ENCODE results near the gene IVNS1ABP. TPM values are rescaled to one million over a fixed set of nuclear protein-coding genes. Genes with fewer than 3 reads are reported as not detected.

IVNS1ABP gene
- total RNA-seq, 1 donor from 2014 or later = 85.7 TPM

DNA sequence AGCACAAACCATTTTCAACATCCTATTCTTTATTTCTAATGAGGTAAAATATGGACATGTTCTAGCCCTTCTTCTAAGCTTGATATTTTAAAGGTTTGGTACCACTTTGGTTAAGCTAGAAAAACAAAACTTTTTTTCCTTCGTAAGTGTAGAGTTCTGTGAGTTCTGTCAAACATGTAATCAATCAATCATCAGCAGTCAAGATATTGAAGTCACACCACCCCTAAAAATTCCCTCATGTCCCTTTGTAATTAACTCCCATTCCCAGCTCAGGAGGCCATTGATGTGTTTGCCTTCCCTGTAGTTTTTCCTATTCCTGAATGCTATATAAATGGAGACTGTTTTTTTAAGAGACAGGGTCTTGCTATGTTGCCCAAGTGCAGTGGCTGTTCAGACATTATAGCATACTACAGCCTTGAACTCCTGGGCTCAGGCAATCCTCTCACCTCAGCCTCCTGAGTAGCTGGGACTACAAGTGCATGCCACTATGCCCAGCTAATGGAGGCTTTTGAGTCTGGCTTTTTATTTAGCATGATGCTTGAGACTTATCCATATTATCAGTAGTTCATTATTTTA lies 23.0 kb downstream of the IVNS1ABP start:
- no peak for DNase-seq (ENCODE audit: low spot score)

DNA sequence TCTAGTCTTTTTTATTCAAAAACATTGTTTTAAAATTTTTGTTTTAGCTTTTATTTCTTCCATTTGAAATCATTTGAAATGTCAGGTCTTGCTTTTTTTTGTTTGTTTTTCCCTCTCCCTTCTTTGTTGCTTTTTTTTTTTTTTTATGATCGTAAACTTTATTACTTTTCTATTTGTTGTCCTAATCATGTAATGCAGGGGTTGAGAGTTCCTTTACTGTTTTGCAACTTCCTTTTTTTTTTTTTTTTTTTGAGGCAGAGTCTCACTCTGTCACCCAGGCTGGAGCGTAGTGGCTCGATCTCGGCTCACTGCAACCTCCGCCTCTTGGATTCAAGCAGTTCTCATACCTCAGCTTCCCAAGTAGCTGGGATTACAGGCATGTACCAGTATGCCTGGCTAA lies 24.8 kb downstream of the IVNS1ABP start:
- DNase-seq (ENCODE audit: low spot score) = no peak

DNA sequence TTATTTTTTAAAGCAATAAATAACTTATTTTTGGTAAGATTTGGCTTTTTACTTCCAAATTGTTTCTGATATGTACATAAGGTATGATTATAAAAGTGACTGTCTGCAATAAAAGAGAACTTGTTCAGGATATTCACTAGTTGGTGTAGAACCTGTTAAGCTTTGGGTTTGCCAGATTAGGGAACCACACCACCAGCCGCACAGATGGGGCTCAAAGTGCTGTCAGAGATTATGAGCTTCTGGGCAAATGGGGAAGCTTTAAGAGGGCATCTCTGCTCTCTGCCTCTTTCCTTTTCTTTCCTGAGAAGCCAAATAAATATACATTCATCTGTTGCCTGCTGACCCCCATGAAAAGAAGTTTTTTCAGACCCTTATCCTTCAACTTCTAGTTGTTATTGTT lies 25.4 kb downstream of the IVNS1ABP start:
- no peak for DNase-seq (ENCODE audit: low spot score)

DNA sequence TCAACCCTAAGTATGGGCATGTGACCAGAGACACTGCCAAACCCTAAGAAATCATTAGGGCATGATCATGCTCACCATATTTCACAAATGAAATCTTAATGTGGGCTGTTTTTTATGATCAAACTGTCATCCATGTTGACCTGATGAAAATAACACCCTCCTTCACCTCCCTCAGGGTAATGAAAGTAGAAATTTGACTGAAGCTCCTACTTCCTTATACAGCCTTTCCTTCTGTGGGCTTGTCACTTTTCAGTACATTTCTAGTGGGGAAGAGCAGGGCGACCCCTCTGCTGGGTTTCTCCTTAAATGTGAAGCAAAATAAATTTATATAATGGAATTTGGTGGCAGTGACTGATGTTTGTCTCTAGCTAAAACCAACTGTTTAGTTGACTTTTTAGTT lies 25.9 kb downstream of the IVNS1ABP start:
- DNase-seq (ENCODE audit: low spot score) = no peak

DNA sequence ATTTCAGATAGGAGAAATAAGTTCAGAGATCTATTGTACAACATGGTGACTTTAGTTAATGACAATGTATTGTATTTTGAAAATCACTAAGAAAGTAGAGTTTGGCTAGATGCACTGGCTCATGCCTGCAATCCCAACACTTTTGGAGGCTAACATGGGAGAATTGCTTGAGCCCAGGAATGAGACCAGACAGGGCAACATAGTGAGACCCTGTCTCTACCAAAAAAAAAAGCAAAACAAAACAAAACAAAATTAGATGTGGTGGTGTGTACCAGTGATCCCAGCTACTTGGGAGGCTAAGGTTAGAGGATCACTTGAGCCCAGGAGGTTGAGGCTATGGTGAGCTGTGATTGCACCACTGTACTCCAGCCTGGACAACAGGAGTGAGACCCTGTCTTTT lies 27.2 kb downstream of the IVNS1ABP start:
- DNase-seq (ENCODE audit: low spot score) = no peak

DNA sequence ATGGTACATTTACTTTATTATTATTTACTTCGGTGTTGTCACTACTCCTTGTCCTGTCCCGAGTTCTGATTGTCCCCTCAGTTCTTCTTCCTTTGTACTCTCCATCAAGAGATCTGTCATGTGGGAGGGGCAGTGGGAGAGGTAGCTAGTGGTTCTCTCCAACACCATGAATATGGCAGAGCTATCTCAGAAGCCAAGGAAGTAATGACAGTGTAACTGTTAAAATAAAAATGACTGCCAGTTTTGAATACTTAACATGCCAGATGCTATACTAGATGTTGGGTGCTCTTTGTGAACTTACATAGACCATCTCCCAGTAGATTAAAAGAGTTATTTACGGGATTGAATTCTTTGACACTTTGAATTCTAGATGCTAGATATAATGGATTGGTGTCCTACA lies 28.6 kb downstream of the IVNS1ABP start:
- no peak for DNase-seq (ENCODE audit: low spot score)

DNA sequence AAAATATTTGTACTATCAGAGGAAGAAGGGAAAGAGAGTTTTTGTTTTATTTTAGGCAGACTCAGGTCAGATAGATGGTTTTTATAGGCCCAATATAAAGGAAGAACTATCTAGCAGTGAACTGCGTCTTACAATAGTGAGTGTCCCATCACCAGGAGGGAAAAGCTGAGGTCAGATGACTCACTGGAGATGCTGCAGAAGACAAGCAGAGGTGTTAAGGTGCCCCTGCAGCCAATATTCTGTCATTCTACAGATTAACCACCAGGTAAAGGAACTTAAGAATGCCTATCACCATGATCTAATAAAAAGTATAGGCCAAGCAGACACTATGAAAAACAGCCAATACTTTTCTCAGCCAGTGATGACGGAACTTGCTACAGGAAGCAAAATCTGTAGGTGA lies 29.6 kb downstream of the IVNS1ABP start:
- no peak for DNase-seq (ENCODE audit: low spot score)

DNA sequence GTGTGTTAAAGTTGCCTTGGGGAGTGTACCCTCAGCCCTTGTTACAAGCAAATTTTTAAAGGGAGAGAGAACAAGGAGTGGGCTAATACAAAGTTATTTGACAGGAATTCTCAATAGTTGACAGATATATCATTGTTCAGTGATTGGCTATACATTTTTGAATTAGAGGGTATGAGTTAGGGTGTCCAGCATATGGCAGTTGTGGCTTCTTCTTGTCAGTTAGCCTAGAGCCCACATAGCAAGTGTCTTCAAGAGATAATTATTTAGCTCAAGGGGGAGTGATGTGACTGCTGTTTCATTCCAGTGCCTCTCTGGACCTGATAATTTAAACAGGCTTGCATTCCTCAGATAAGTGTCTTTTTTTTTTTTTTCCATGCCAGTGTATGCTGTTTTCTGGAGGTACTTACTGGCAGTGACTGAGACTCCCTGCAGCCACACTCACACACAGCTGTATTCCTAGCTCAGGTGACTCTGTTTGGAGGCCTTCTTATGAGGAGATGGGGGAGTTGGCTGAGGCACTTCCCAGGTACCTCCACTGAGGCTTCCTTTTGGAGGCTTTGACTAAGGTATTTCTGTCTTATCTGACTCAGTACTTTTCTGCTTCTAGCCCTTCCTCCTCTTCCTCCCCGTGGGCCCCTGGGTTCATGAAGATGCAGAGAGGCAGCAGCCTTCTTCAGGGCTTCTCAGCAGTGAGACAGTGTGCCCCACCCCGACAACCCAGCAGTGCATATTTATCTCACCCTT lies 32.3 kb downstream of the IVNS1ABP start:
- DNase-seq (ENCODE audit: low spot score) = no peak

DNA sequence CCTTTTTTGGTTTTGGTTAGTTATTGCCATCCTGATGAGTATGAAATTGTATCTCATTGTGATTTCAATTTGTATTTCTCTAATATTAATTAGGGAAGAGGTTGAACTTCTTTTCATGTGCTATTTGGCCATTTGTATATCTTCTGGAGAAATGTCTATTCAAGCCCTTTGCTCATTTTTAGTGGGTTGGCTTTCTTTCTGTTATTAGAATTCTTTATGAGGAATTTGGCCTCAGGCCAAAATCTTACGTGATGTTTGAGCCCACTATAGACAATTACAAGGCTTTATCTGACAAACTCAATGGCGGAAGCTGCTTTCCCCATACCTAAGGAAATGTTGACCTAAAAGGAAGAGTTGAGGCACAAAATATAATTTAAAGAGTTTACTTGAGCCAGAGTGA lies 32.9 kb downstream of the IVNS1ABP start:
- DNase-seq (ENCODE audit: low spot score) = no peak

DNA sequence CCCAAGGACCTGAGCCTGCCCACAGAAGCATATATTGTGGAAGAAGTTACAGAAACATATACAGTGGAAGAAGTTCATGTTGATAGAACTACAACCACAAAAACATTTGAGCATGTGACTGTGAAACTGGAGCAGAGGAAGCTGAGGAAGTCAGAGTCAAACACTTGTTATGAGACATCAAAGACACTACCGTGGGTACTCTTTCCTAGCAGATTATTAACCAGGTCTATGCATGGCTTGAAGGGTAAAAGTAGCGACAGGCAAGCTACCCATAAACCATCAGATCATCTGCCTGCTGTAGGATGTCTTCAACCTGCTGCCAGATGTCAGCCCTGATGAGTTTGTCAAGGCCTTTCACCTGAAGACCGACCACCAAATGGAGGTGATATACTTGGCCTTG lies 35.8 kb downstream of the IVNS1ABP start:
- no peak for DNase-seq (ENCODE audit: low spot score)

DNA sequence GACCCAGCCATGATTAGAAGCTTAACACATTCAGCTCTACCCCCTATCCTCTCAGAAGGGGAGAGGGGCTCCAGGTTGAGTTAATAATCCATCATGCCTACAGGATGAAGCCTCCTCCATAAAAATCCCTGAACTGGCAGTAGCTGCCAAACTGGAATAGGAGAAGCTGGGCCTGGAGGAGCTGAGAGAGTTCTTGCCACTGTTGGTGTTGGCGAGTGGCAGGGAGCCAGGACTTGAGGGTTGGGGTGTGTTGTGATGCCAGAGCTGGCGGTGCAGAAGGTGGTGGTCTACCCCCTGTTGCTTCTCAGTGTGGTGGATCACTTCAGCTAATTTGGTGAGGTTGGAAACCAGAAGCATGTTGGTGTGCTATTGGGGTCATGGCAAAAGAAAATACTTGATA lies 36.5 kb downstream of the IVNS1ABP start:
- no peak for DNase-seq (ENCODE audit: low spot score)

DNA sequence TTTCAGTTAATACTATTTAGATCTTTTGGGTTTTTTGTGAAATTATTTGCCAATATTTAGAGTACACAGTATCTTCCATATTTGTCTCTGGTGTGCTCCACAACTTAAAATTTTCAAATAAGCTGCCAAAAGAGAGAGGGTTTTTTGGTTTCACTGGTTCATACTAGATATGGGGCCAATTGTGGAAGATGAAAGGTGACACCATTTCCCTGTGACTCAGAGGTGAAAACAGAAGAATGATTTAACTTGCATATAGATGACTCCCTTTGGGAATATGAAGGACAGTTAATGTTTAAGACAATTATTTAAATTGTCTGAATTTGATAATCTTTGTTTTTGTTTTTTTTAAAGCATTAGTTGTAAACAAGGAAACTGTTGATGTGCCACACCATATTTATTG lies 37.5 kb downstream of the IVNS1ABP start:
- DNase-seq (ENCODE audit: low spot score) = no peak

DNA sequence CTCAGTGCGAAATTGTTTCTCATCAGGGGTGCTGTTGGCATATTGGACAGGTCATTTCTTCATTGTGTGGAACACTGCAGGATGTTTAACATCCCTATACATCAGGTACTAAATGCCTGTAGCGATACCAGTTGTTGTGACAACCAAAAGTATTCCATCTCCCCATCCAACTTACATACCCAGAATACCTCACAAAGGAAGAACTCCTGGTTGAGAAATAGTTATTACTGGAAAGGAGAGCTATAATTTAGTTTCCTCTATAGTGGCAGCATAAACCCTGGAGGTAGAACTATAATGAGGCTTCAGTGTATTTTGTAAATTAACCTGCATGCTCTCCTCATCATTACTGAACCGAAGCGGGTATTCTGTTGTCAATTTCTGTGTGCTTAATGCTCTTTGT lies 45.1 kb downstream of the IVNS1ABP start:
- no peak for DNase-seq (ENCODE audit: low spot score)

DNA sequence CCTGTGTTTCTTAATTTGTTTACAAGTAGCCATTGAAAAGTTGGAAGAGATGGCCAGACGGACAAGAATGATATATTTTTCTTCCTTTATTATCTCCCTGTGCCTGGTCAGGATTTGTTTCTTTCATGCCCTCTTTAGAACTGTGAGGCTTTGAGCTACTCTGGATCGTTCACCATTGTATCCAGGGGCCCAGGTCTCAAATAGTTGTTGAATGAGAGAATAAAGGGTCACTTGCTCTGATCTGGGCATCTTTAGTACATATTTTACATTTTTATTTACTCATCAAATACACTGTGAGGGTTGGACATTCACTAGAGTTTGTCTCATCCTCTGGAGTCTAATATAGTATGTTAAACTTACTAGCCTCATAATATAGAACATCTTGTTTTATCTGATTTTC lies 48.7 kb downstream of the IVNS1ABP start:
- DNase-seq (ENCODE audit: low spot score) = no peak

DNA sequence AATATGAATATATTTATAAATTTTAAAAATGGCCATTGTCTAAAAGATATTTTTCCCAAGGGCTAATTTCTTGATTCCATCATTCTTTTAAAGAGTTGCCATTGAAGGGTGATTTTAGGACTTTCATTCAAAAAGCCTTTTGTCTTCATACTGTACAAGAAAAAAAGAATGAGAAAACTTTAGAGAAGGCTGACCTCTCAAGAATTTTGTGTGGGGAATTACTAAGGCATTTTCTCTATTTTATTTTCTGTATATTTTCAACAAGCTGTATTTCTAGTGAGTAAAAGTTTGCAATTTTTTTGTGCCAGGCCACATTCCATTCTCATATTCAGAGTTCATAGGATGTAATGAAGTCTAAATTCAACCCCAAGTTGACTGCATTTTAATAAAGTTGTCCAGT lies 49.3 kb downstream of the IVNS1ABP start:
- DNase-seq (ENCODE audit: low spot score) = no peak

DNA sequence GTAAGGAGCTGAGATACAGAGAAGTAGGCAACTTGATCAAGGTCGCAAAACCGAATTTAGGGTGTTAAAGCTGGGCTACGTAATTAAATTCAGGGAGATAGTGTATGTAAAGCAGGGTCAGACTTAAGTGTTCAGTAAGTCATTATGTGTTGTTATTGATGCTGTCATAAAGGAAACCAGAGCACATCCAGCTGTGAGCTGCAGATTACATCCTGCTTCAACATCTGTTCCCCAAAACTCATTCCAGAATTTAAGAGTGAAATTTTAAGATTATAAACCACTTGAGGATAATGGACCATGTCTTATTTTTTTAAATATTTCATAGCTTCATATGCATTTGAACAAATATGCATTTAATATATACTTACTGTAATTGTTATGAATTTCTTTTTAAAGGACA lies 49.7 kb downstream of the IVNS1ABP start:
- DNase-seq (ENCODE audit: low spot score) = no peak

DNA sequence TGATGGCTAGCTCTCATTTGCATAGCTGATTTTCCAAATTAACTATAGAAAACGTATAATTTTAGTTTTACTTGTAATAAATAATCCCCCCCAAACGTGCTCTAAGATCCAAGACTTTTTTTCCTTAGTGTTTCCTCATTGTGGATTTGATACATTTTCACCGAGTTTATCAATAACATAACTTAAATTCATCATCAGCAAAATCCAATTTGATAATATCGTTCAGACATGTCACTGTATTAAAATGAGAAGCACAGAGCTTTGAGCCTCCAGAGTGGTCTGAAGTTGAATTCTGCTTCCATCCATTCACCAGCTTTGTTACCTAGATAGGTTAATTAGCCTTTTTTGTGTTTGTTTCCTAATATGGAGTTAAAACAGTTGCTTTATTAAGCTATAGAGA lies 51.7 kb downstream of the IVNS1ABP start:
- DNase-seq (ENCODE audit: low spot score) = no peak

DNA sequence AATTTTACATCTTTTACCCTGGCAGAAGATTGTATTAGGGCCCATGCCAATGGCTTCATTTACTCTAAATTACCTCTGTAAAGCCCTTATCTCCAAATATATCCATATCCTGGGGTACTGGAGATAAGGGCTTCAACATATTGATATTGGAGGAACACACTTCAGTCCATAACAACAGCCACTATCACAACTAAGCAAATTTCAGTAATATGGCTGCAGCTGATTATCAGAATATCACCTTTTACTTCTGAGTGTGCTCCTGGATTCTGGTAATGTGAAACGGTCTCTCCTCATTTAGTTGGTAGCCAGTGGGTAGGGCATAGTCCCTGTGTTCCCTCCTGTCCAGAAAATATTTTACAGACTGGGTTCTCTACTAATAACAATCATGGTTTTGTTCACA lies 53.3 kb downstream of the IVNS1ABP start:
- DNase-seq (ENCODE audit: low spot score) = no peak

DNA sequence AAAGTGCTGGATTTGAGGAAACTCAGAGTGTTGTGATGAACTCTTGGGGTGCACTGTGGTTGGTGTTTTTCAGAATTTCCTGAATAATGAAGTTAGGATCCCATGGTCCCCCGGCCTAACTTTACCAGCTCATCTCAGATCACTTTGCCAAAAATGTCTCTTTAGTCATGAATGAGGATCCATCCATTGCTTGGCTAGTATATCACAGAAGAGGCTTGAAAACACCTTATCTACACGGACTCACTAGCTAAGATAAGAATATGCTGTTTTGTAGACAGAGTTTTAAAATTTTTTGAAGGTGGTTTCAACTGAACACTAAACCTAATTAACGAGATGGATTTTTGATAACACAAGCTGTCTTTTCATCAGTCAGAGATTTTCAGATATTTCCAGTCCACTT lies 53.8 kb downstream of the IVNS1ABP start:
- DNase-seq (ENCODE audit: low spot score) = no peak

DNA sequence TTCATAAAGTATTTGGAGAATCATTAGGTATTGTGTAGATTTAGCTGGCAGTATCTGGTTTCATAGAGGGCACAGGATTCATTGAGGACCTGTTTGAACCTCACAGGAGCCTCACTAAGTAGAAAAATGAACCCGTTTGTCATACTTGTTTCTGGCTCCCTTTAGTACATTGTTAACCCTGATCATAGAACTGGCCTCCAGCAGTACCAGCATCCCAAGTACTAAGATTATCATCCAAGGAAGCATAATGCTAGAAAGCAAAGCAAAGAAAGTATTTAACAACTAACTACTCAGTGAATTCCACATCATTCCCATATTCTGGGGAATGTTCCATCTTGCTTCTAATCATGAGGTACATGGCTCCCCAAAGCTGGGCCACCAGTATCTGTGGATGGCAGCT lies 54.9 kb downstream of the IVNS1ABP start:
- DNase-seq (ENCODE audit: low spot score) = no peak

DNA sequence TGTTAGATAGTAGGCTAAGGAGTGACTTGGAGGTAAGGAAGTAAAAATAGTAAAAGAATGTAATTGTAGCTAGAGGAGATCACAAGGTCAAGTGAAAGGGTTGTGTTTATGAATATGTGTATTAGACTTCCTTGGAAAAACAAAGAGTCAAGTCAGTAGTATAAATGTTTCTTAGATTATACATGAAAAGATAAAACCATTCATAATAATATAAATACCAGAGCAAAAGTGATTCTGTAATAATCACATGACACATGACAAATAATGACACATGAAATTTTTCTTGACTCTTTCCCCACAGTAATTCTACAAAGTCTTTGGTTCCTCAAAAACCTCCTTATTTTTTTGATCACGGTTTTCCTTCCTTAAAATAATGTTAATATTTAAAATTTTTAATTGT lies 56.4 kb downstream of the IVNS1ABP start:
- DNase-seq (ENCODE audit: low spot score) = no peak

DNA sequence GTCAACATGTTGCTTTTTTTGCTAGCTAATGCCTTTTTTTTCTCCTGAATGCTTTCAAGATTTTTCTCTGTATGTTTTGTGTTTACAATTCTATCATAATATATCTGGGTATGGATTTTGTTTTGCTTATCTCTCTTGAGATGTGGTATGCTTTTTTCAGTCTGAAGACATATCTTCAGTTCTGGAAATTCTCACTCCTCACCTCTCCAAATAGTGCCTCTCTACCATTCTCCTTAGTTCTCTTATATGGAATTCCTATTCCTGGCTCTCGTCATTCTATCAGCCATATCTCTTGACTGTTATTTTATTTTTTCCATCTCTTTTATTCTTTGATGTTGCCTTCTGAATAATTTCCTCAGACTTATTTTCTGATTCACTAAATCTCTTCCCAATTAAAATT lies 58.4 kb downstream of the IVNS1ABP start:
- no peak for DNase-seq (ENCODE audit: low spot score)

DNA sequence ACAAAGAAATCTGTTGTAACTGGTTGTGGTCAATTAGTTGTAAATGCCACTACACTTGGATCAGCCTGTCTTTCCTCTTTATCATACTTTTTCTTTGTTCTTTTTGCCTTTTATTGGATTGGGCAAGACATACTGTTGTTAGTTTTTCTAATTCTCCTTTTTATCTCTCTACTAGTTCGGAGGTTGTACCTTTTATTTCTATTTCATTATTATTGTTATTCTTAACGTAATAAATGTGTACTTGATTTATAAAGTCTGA lies 59.2 kb downstream of the IVNS1ABP start:
- DNase-seq (ENCODE audit: low spot score) = no peak
